NCI-H2171 treated with DMSO at 0.1 percent for 48 hours (cell line): ENCODE results near the gene FAM156A.
A peak's percentile ranks its signal among the peaks of the same experiment; 100 is the strongest.
"Not testable (repeated sequence)": the region's sequence is repeated elsewhere in the genome, so short reads cannot be mapped to it uniquely, and the experiment has no call there.

Experiments used
- DNase-seq: peaks from one replicate; lab custom pipeline; 2025; lab: John Stamatoyannopoulos, UW

FAM156A gene

GRCh38 chrX:52958113-52958959, at the start of gene FAM156A:
Gene FAM156A (minus strand): TSS chrX:52958518. CDS start chrX:52948588, 9,930 bp downstream.
- DNase-seq: not testable (repeated sequence)

- no peak for DNase-seq
Observed at GRCh38 chrX:53005327-53005726, 47.0 kb upstream of the FAM156A start.

GRCh38 chrX:53004811-53005210, 46.5 kb upstream of the FAM156A start:
- no peak for DNase-seq

GRCh38 chrX:53004038-53004437, 45.7 kb upstream of the FAM156A start:
- no peak for DNase-seq

- DNase-seq: no peak
Observed at GRCh38 chrX:53003111-53003510, 44.8 kb upstream of the FAM156A start.

GRCh38 chrX:53001958-53002357, 43.6 kb upstream of the FAM156A start:
- DNase-seq: no peak

GRCh38 chrX:53000447-53001135, 42.3 kb upstream of the FAM156A start:
- DNase-seq: no peak

GRCh38 chrX:52995987-52996331, 37.6 kb upstream of the FAM156A start:
- DNase-seq: no peak

GRCh38 chrX:52995135-52995986, 37.0 kb upstream of the FAM156A start:
- DNase-seq: peak; percentile 90

GRCh38 chrX:52990848-52991247, 32.5 kb upstream of the FAM156A start:
- no peak for DNase-seq

- not testable (repeated sequence) for DNase-seq
Observed at GRCh38 chrX:52990011-52990631, 31.8 kb upstream of the FAM156A start.

- no peak for DNase-seq
Observed at GRCh38 chrX:52988985-52989917, 30.9 kb upstream of the FAM156A start.

GRCh38 chrX:52983321-52984000, 25.1 kb upstream of the FAM156A start:
- DNase-seq: no peak

- DNase-seq: no peak
Observed at GRCh38 chrX:52979993-52980392, 21.7 kb upstream of the FAM156A start.

- DNase-seq: no peak
Observed at GRCh38 chrX:52979568-52979967, 21.2 kb upstream of the FAM156A start.

- DNase-seq: no peak
Observed at GRCh38 chrX:52977953-52978352, 19.6 kb upstream of the FAM156A start.

GRCh38 chrX:52975576-52975975, 17.3 kb upstream of the FAM156A start:
- not testable (repeated sequence) for DNase-seq

- DNase-seq: not testable (repeated sequence)
Observed at GRCh38 chrX:52974336-52974992, 16.1 kb upstream of the FAM156A start.

- not testable (repeated sequence) for DNase-seq
Observed at GRCh38 chrX:52967922-52968321, 9.6 kb upstream of the FAM156A start.
